Subcutaneous adipose tissue (tissue), 4 donors: ENCODE results near the gene GABPA. TPM values are rescaled to one million over a fixed set of nuclear protein-coding genes. Genes with fewer than 3 reads are reported as not detected.

ENCODE experiments used
- CTCF ChIP-seq: fragments of 450-650 bp; IDR thresholded peaks from one replicate; pipeline ENCODE4 v1.5.1; 2016; ENCODE audit warnings: low read depth, mild to moderate bottlenecking, control low read depth, antibody characterized with exemption, moderate library complexity
- total RNA-seq, 4 donors: library from RNA; depleted of rRNA; stranded (reverse); fragments of >200 nt; gene quantifications; one replicate each; pipeline ENCODE4 v1.1.0, GENCODE V29; 2016

The GABPA gene
- total RNA-seq, 4 donors from 2014 or later, result 25.8 to 39.9 (median 27.5) TPM

- TF ChIP-seq CTCF, result no peak
Measured at GRCh38 chr21:25767921-25768320, 33.1 kb downstream of the GABPA start.

GRCh38 chr21:25772686-25773085, 37.9 kb downstream of the GABPA start:
- no peak for TF ChIP-seq CTCF

- TF ChIP-seq CTCF, result no peak
Measured at GRCh38 chr21:25776440-25776839, 41.7 kb downstream of the GABPA start.

- TF ChIP-seq CTCF, result no peak
Measured at GRCh38 chr21:25788677-25789076, 53.9 kb downstream of the GABPA start.

- no peak for TF ChIP-seq CTCF
Measured at GRCh38 chr21:25790122-25790877, 55.5 kb downstream of the GABPA start.

- TF ChIP-seq CTCF, result no peak
Measured at GRCh38 chr21:25790878-25791204, 56.1 kb downstream of the GABPA start.

GRCh38 chr21:25791319-25791718, 56.5 kb downstream of the GABPA start:
- no peak for TF ChIP-seq CTCF
